Urothelium cell line (cell line): ENCODE results near the gene STK32A.
"Not testable (repeated sequence)": the region's sequence is repeated elsewhere in the genome, so short reads cannot be mapped to it uniquely, and the experiment has no call there.

Experiments
- DNase-seq: peaks from one replicate; pipeline ENCODE4 v3.0.0; 2011; ENCODE audit warnings: low spot score, mixed read lengths
- FAIRE-seq: peaks from 2 replicates; lab custom pipeline; 2011; peaks lifted over from hg19 to GRCh38; lab: Jason Lieb, UNC

The STK32A gene

GRCh38 chr5:147341345-147341744 lies 106.5 kb downstream of the STK32A start:
- FAIRE-seq: no peak
- no peak for DNase-seq

- FAIRE-seq: no peak
- no peak for DNase-seq
Observed at GRCh38 chr5:147344861-147345260, 110.0 kb downstream of the STK32A start.

- DNase-seq: no peak
- FAIRE-seq: no peak
Observed at GRCh38 chr5:147346006-147346561, 111.3 kb downstream of the STK32A start.

DNA sequence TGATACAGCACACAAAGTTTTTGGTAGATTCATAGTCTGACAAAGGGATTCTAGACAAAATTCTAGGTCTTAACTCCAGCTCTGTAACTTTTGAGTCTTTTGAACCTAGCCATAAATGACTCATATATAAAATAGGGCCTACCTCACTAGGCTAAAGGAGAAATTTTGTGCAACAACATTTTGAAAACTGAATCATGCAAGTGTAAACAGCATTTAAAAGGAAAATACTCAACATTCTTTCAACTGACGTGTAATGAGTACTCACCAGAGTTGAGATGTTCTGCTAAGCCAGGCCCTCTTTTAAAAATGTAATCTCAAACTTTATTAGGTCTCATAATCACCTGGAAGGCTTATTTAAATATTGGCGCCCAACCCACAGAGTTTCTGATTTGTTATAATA lies 113.2 kb downstream of the STK32A start:
- DNase-seq (no peak), FAIRE-seq (no peak)

DNA sequence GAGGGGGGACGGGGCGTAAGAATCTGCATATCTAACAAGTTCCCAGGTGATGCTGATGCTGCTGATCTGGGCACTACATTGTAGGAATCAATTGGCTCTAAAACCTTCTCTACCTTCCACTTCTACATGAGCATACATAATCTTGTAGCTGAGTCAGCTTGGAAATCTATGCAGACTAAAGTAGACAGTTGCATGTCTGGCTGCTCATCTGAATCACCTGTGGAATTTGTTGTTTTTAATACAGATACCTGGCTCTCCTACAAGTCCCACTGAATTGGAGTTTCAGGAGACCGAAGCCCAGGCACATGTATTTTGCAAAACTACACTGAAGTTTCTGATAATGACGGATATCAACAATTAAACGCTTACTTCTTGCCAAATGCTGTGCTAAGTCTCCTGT lies 113.6 kb downstream of the STK32A start:
- no peak for FAIRE-seq
- DNase-seq: no peak

GRCh38 chr5:147349241-147349640 lies 114.4 kb downstream of the STK32A start:
- FAIRE-seq: no peak
- no peak for DNase-seq

- DNase-seq (no peak), FAIRE-seq (no peak)
Observed at GRCh38 chr5:147359101-147359500, 124.3 kb downstream of the STK32A start.

DNA sequence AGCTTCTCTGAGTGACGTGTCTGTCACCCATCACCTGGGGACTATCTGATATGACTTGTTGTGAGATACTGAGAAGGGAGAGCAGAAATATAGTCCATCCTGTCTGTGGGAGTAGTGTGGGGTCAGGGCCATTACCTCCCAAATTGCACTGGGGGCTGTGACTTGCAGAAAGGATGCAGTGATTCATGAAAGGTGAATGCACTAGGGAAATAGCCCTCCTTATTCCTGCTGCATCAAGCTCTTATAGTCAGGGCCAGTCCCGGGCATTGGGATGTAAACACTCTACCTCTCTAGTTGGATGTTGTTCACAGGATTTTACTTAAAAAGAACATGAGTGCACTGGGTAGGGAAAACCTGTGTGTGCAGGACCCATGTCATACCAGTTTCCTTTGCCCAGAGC lies 124.8 kb downstream of the STK32A start:
- FAIRE-seq (no peak), DNase-seq (no peak)

DNA sequence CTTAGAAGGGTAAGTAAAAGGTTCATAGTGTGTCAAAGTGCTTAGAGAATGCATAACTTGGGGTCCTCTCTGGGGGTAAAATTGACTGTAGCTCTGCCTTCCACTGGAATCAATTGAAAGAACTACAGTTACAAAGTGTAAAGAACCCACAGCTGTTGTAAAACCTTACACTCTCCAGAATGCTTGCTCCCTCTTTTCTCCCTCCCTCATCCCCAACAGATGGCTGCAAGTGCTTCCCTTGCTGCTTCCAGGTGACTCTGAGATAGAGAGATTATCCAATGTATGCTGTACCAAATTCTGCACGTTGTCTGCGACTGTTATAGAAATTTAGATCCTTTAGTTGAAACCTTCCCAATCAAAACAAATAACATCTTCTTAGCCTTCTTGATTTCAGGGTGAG lies 126.0 kb downstream of the STK32A start:
- DNase-seq (no peak), FAIRE-seq (no peak)

DNA sequence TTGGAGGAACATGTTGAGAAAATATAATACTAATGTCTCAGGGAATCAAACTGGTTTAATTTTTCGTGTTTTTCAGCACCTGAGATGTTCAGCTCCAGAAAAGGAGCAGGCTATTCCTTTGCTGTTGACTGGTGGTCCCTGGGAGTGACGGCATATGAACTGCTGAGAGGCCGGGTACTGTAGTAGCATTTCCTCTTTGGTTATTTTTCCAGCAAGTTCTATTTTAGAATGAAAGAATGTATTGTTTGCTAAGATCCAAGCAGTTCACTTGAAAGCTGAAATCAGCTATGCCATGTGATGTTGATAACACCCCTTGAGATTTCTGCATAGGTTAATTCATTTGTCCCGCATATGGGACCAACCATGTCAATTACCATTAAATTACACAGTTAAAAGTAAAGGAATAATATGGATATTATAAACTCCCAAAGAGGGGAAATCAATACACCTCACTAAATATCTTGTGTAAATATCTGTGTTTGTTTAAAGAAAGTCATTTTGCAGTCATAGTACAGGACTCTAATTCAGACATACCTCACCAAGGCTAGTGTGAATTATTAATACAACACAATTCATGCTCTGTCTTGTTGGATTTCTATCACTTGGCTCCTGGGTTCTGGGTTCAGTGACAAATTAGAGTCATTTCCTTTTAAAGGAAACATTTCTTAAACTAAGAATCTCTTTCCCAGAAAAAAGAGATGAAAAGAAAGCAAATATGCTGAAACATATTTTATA lies 126.8 kb downstream of the STK32A start:
- DNase-seq (no peak), FAIRE-seq (no peak)

DNA sequence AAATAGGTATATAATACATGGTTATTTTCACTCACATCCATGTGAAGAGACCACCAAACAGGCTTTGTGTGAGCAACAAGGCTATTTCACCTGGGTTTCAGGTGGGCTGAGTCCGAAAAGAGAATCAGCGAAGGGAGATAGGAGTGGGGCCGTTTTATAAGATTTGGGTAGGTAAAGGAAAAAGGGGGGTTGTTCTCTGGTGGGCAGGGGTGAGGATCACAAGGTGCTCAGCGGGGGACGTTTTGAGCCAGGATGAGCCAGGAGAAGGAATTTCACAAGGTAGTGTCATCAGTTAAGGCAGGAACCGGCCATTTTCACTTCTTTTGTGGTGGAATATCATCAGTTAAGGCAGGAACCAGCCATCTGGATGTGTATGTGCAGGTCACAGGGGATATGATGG lies 132.6 kb downstream of the STK32A start:
- DNase-seq, FAIRE-seq: not testable (repeated sequence)

GRCh38 chr5:147369742-147370374 lies 135.0 kb downstream of the STK32A start:
- DNase-seq (no peak), FAIRE-seq (no peak)

DNA sequence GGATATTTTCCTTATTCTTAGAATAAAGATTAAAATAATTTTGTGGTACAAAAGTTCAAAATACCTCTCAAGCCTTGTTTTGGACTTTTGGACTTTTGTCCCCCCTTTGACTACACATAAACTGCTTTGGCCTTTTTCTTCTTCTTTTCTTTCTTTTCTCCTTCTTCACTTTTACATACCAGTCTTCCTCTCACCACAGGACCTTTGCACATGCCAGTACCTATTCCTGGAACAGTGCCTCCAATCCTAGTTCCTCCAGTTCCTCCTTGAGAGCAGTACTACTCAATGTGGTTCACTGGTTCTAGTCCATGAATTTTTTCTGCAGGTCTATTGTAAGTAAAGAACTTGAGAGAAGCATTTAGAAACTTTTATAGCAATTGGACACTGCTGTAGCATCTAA lies 136.5 kb downstream of the STK32A start:
- no peak for FAIRE-seq
- DNase-seq: no peak

GRCh38 chr5:147372191-147372590 lies 137.4 kb downstream of the STK32A start:
- no peak for DNase-seq
- FAIRE-seq: no peak

- no peak for FAIRE-seq
- no peak for DNase-seq
Observed at GRCh38 chr5:147373328-147373727, 138.5 kb downstream of the STK32A start.

DNA sequence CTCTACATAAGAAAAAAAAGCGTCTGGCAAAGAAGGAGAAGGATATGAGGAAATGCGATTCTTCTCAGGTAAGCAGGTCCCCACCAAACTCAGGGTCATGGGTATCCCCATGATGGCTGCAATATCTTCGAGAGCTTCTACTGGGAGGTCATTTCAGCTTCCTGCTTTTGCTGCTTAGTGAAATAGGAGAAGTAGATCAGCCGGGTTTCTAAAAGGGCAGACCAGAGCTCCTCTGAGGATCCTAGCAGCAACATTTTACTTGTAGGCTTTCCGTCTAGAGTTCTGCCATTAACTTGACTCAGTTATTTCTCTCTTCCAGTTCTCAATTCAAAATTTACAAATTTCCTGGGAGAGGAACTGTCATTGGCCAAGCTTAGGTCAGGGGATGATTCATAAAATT lies 140.3 kb downstream of the STK32A start:
- no peak for FAIRE-seq
- DNase-seq: no peak

GRCh38 chr5:147377682-147378081 lies 142.9 kb downstream of the STK32A start:
- FAIRE-seq (no peak), DNase-seq (no peak)

DNA sequence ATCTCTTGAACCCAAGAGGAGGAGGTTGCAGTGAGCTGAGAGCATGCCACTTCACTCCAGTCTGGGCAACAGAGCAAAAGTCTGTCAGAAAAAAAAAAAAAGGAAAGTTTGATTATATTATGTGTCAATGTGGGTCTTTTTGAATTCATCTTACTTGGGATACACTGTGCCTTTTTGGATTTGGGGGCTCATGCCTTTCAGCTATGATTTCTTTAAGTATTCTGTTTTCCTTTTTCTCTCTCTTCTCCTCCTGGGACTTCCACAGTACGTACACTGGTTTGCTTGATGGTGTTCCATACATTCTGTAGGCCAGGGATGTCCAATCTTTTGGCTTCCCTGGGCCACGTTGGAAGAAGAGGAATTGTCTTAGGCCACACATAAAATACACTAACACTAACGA lies 146.7 kb downstream of the STK32A start:
- no peak for DNase-seq
- FAIRE-seq: no peak

DNA sequence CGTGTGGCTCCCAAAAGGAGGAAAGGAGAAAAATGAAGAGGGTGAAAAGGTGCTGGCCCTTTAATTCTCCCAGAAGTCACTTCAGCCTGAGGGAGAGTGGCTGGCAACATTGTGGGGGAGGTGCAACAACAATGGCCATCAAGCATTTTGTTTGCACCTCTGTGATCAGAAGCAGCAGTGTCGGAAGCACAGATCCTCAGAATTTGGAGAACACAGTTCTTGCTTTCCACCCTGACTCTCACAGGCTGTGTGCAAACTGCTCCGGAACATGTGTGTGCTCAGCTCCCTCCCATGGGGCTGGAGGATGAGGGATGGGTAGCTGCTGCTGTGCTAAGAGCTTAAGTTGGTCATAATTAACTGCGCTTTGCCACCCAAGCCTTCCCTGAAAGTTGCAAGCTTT lies 147.9 kb downstream of the STK32A start:
- FAIRE-seq (peak; percentile 44), DNase-seq (peak; percentile 53)

GRCh38 chr5:147384346-147385193 lies 149.7 kb downstream of the STK32A start:
- DNase-seq: no peak
- FAIRE-seq: no peak

DNA sequence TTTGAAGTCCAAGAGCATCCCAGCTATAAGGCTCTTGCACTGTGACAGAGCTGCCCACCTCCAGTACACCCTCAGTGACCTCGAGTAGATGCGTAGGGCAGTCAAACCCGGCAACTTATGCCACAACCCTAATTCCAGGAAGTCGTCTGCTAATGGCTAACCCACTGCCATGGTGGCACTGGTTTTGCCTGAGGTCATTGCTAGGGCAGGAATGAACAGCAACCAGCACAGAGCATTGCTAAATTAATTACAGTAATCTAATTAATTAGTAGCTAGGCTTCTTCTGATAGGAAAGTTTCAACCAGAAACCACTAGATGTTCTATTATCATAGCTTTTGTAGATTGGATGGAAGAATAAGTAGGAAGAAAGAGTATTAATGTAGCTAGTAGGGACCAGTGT lies 152.3 kb downstream of the STK32A start:
- no peak for FAIRE-seq

More for the DNA sequence above, 152.3 kb downstream of the STK32A start:
- DNase-seq: no peak
